IPS-20b (cell line): ENCODE results near the gene FBXL14.
A peak's percentile ranks its signal among the peaks of the same experiment; 100 is the strongest.

Source experiments
- H3K27ac ChIP-seq: one replicate; pipeline ENCODE4 v1.5.1; 2013; ENCODE audit warnings: low read length
- H3K27me3 ChIP-seq: 2 replicates; pipeline ENCODE4 v1.6.1; 2013; ENCODE audit warnings: mild to moderate bottlenecking, low read length, inconsistent platforms; ENCODE audit not compliant: insufficient read depth
- H3K36me3 ChIP-seq: 2 replicates; pipeline ENCODE4 v1.6.1; 2013; ENCODE audit warnings: low read depth, mild to moderate bottlenecking, inconsistent platforms, low read length, moderate library complexity; ENCODE audit not compliant: insufficient read depth
- H3K4me1 ChIP-seq: 2 replicates; pipeline ENCODE4 v1.6.1; 2013; ENCODE audit warnings: mild to moderate bottlenecking, control low read depth, inconsistent platforms, low read length, moderate library complexity; ENCODE audit not compliant: insufficient read depth
- H3K4me3 ChIP-seq: 2 replicates; pipeline ENCODE4 v1.5.1; 2013; ENCODE audit warnings: mild to moderate bottlenecking, low read length, inconsistent platforms
- H3K9ac ChIP-seq: 2 replicates; pipeline ENCODE4 v1.6.1; 2013; ENCODE audit warnings: low read depth, mild to moderate bottlenecking, inconsistent platforms, low read length, moderate library complexity
- H3K9me3 ChIP-seq: 2 replicates; pipeline ENCODE4 v1.6.1; 2013; ENCODE audit warnings: mild to moderate bottlenecking, low read depth, low read length, inconsistent platforms; ENCODE audit not compliant: insufficient read depth

Gene FBXL14

DNA sequence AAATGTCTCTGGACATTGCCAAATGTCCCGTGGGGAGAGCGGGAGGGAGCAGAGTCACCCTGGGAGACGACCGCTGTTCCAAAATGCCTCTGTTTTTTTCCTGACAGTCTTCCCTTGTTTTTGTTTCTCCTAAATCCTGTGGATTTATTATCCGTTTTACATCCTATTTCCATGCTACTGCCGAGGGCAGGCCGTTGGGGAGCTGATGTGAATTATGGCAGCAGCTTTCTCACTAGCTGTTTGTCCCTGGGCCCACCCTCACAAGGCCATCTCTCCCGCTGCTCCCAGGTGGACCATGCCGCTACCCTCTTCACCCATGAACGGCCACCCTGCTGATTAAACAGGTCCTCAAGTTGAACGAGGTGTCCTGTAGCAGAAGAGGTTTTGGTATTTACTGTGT lies 55.2 kb downstream of the FBXL14 start:
- Histone ChIP-seq H3K4me1 (no peaks in the 10 kb centered on the region), H3K4me3 (no peak overlapping the region), H3K27me3 (peaks cover 35% of the 10 kb centered on the region), H3K36me3 (no peaks in the 10 kb centered on the region), H3K9me3 (no peaks in the 10 kb centered on the region), H3K9ac (no peak overlapping the region), H3K27ac (no peak overlapping the region)

DNA sequence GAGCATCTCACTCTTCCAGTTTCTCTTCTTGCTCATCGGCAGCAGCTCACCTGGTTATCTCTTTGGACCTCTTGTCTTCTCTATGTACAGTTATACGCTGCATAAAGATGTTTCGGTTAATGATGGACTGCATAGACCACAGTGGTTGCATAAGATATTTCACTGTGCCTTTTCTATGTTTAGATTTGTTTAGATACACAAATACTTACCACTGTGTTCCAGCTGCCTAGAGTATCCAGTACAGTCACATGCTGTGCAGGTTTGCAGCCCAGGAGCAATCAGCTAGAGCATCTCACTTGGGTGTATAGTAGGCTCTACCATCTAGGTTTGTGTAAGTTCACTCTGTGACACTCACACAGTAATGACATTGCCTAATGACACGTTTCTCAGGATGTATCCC lies 57.6 kb downstream of the FBXL14 start:
- no peaks in the 10 kb centered on the region for H3K9me3 ChIP-seq
- no peaks in the 10 kb centered on the region for H3K4me1 ChIP-seq
- no peak overlapping the region for H3K27ac ChIP-seq
- H3K36me3 ChIP-seq, result no peaks in the 10 kb centered on the region
- no peak overlapping the region for H3K9ac ChIP-seq
- no peak overlapping the region for H3K4me3 ChIP-seq
- peaks cover 58% of the 10 kb centered on the region for H3K27me3 ChIP-seq

DNA sequence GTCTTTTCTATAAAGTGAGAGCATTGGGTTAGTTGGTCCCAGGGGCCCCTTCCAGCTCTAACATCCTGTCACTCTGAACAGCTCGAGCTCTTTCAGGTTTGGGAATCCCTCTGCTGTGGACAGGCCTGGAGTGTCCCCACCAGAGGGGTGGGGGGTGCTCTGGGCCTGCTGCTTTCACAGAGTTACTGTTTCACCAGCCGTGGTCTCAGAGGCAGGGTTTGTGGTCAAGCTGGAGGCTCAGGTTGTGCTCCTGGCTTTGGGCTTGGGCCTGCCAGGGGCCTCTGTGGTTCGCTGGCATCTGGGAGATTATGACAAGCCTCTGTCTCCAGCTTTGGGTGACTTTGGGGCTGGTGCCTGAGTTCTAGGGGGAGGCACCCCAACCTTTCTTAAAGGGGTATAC lies 59.6 kb downstream of the FBXL14 start:
- H3K27me3 ChIP-seq, result peaks cover 72% of the 10 kb centered on the region
- no peaks in the 10 kb centered on the region for H3K9me3 ChIP-seq
- no peak overlapping the region for H3K4me3 ChIP-seq
- no peak overlapping the region for H3K9ac ChIP-seq
- H3K36me3 ChIP-seq, result no peaks in the 10 kb centered on the region
- no peak overlapping the region for H3K27ac ChIP-seq
- H3K4me1 ChIP-seq, result no peaks in the 10 kb centered on the region

DNA sequence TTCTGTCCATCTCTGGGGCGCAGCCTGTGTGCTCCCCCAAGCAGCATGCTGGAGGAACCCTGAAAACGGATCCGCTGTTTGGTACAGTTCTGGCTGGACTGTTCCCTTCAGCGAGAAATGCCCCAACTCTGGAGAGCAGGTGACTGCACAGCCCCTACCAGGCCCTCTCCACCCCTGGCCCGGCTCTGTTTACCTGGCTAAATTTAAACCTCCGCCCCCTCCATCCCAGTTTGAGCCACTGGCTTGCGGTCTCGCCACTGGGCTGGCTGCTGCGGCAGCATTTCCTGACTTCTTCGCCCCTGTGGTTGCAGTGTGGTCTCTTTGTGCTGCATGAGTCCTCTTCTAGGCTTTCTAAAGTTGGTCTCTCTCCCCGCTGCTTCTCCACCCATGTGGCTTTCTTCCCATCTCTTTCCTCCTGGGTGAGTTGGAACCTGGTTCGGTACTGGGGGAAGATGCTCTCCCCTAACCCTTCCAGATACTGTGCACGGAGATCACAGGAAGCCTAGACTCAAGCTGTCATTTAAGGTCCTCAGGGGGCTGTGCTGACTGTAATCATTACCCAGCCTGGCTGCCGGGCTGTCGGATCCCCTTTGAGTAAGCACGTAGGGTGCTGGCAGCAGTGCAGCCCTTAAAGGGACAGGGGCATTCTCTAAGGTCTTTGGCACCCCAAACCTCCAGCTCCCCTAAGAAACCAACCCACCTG lies 60.6 kb downstream of the FBXL14 start:
- Histone ChIP-seq H3K36me3 (no peaks in the 10 kb centered on the region), H3K9ac (no peak overlapping the region), H3K4me3 (no peak overlapping the region), H3K27ac (no peak overlapping the region), H3K4me1 (no peaks in the 10 kb centered on the region; the same call in 1 of the 2 replicates), H3K9me3 (no peaks in the 10 kb centered on the region), H3K27me3 (peaks cover 82% of the 10 kb centered on the region)

GRCh38 chr12:1533205-1533601 lies 61.2 kb downstream of the FBXL14 start:
- peaks cover 87% of the 10 kb centered on the region for H3K27me3 ChIP-seq
- H3K27ac ChIP-seq, result no peak overlapping the region
- no peaks in the 10 kb centered on the region for H3K36me3 ChIP-seq
- H3K4me3 ChIP-seq, result no peak overlapping the region
- no peak overlapping the region for H3K9ac ChIP-seq
- no peaks in the 10 kb centered on the region for H3K9me3 ChIP-seq
- no peaks in the 10 kb centered on the region; the same call in 1 of the 2 replicates for H3K4me1 ChIP-seq

GRCh38 chr12:1532375-1533165 lies 61.8 kb downstream of the FBXL14 start:
- H3K9me3 ChIP-seq, result no peaks in the 10 kb centered on the region
- H3K9ac ChIP-seq, result no peak overlapping the region
- H3K4me1 ChIP-seq, result no peaks in the 10 kb centered on the region; the same call in 1 of the 2 replicates
- H3K4me3 ChIP-seq, result no peak overlapping the region
- no peaks in the 10 kb centered on the region for H3K36me3 ChIP-seq
- H3K27me3 ChIP-seq, result peaks cover 90% of the 10 kb centered on the region
- H3K27ac ChIP-seq, result no peak overlapping the region

GRCh38 chr12:1531654-1532374 lies 62.6 kb downstream of the FBXL14 start:
- Histone ChIP-seq H3K9me3 (no peaks in the 10 kb centered on the region), H3K27me3 (peaks cover 88% of the 10 kb centered on the region), H3K27ac (no peak overlapping the region), H3K4me3 (peak overlapping the region; percentile 58; the same call in 1 of the 2 replicates), H3K4me1 (no peaks in the 10 kb centered on the region; the same call in 1 of the 2 replicates), H3K36me3 (no peaks in the 10 kb centered on the region), H3K9ac (no peak overlapping the region)

DNA sequence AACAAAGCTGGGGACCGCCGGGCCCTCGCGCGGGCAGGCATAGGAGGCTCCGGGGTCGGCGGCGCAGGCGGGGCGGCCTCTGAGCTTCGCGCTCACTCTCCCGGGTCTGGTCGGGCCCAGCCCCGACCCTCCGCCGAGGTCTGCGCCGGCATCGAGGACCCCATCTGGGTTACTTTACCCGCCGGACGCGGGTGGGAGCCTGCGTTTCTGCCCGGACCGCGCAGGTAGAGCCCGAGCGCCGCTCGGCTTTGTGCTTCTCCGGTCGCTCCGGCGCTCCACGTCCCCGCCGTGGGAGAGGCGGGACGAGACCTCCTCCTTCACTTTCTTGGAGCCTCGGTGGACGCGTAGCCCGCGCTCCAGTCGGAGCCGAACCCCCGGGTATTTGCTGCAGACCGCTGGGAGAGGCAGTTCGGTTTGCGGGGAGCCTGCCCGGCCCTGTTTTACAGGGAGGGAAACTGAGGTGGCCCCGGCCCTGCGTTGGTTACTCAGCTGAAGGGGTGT lies 63.2 kb downstream of the FBXL14 start:
- no peak overlapping the region for H3K27ac ChIP-seq
- peak overlapping the region; percentile 58; the same call in 1 of the 2 replicates for H3K4me3 ChIP-seq
- H3K9ac ChIP-seq, result no peak overlapping the region
- H3K4me1 ChIP-seq, result no peaks in the 10 kb centered on the region; the same call in 1 of the 2 replicates
- H3K36me3 ChIP-seq, result no peaks in the 10 kb centered on the region
- peaks cover 89% of the 10 kb centered on the region for H3K27me3 ChIP-seq
- H3K9me3 ChIP-seq, result no peaks in the 10 kb centered on the region

DNA sequence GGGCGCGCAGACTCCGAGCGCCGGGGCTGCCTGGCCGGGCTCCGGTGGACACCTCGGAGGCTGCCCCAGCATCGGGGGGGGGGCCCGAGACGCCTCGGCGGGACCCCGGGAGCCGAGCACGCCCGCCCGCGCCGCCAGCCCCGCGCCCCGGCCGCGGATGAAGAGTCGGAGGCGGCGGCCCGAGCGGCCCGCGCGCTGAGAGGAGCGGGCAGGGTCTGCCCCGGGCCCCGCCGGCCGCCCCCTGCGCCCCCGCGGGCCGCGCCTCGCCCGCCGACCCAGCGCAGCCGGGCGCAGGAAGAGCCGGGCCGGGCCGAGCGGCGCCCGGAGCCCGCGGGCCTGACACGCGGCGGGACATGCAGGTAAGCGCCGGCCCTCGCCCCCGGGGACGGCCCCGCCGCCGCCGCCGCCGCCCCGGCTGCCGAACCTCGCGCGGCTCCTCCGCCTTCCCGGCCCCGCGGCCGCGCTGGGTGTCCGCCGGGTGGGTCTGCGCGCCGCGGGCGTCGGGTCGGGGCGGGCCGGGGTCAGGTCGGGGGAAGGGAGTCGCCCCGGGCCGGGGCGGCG lies 63.7 kb downstream of the FBXL14 start:
- peaks cover 89% of the 10 kb centered on the region for H3K27me3 ChIP-seq
- no peaks in the 10 kb centered on the region; the same call in 1 of the 2 replicates for H3K4me1 ChIP-seq
- peak overlapping the region; percentile 58; the same call in 1 of the 2 replicates for H3K4me3 ChIP-seq
- no peak overlapping the region for H3K27ac ChIP-seq
- no peaks in the 10 kb centered on the region for H3K9me3 ChIP-seq
- H3K36me3 ChIP-seq, result no peaks in the 10 kb centered on the region
- H3K9ac ChIP-seq, result no peak overlapping the region

DNA sequence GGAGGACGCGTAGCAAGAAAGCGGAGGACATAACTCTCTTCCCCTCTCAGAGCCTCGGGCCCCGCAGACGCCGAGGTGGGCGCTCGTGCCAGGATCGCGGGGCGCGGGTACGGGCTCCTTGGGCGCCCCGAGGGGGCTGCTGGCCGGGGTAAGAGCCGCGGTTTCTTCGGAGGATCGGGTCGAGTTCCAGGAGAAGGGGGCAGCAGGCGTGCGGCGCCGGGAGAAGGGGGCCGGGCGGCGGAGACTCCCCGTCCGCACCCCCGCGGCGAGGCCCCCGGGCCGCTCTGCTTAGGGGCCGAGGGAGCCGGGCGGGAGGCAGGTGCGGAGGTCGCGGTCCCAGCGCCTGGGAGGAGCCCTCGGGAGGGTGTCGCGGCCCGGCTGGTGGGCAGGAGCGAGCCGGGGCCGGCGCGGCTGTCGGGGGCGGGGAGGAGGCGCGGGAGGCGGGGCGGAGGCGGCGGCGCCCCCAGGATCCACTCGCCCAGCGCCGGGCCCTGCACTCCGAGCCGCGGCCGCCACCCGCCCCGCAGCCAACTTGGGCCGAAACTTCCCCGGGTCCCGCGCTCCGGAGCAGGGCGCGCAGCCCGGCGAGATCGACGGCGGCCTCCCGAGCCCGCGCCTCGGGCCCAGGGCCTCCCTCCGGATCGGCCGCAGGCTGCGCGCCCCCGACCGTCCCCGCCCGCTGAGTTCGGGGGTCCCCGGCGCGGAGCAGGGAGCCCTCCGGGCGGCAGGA lies 64.4 kb downstream of the FBXL14 start:
- no peaks in the 10 kb centered on the region for H3K36me3 ChIP-seq
- H3K9ac ChIP-seq, result no peak overlapping the region
- no peaks in the 10 kb centered on the region; the same call in 1 of the 2 replicates for H3K4me1 ChIP-seq
- H3K27me3 ChIP-seq, result peaks cover 90% of the 10 kb centered on the region
- peak overlapping the region; percentile 61 for H3K4me3 ChIP-seq
- H3K9me3 ChIP-seq, result no peaks in the 10 kb centered on the region
- H3K27ac ChIP-seq, result no peak overlapping the region
